Ovary (tissue), 3 donors: Measurements from ENCODE around the gene PARM1.

Experiments used
- CTCF ChIP-seq, 3 donors: fragments of 450-650 bp in 2 of 3; fragments of 200-600 bp in 1 of 3; IDR thresholded peaks; one replicate each; pipeline versions ENCODE4 v1.5.1 to v1.8.0; 2016 to 2022; ENCODE audit warnings: antibody characterized with exemption in 3 of 3, mild to moderate bottlenecking in 1 of 3
- POLR2A ChIP-seq: fragments of 450-650 bp; IDR thresholded peaks from one replicate; pipeline ENCODE4 v1.6.1; 2017; ENCODE audit warnings: antibody characterized with exemption, mild to moderate bottlenecking, moderate library complexity
- donor health status: DM: no; HTN: no; CAD: no.

- TF ChIP-seq CTCF (IDR thresholded peaks at IDR 0.05) (no peak), POLR2A (no peak)
Measured at GRCh38 chr4:75071317-75071716, 138.4 kb downstream of the PARM1 start.
